PC-3 (cell line): ENCODE results near the gene COMMD10. TPM values are rescaled to one million over a fixed set of nuclear protein-coding genes. Genes with fewer than 3 reads are reported as not detected.

ENCODE experiments used
- ATAC-seq: fragments of 200-7000 bp; cut with Tn5 transposase; 2 replicates; pipeline ENCODE4 v1.9.1; 2020; ENCODE audit warnings: mild to moderate bottlenecking, moderate library complexity
- BruUV-seq: library from RNA; stranded (reverse); fragments of 400-500 nt; replicated peaks from 2 replicates; lab custom pipeline; 2021; lab: Mats Ljungman, UMichigan
- CTCF ChIA-PET: fragments of 300-600 bp; sonication (Branson Sonifier 250); formaldehyde crosslinking; loops from one replicate; lab custom pipeline; 2022; ENCODE audit warnings: antibody characterized with exemption; lab: Charles Lee
- POLR2A ChIA-PET: fragments of 300-600 bp; sonication (Branson Sonifier 250); formaldehyde crosslinking; loops from one replicate; lab custom pipeline; 2022; ENCODE audit warnings: antibody characterized with exemption; ENCODE audit not compliant: unreplicated experiment; lab: Charles Lee
- DNase-seq: peaks from one replicate; pipeline ENCODE4 v3.0.0-alpha.2; 2015
- H2AFZ ChIP-seq: fragments of 300-600 bp; sonication (generic); 2 replicates; pipeline ENCODE4 v1.6.0; 2016; ENCODE audit warnings: antibody characterized with exemption, low read length
- H3F3A ChIP-seq: fragments of 300-600 bp; sonication (generic); one replicate; pipeline ENCODE4 v1.6.0; 2017; ENCODE audit warnings: antibody characterized with exemption, low read length, control low read depth, mild to moderate bottlenecking; ENCODE audit not compliant: unreplicated experiment
- H3K27ac ChIP-seq: fragments of 300-600 bp; sonication (generic); 2 replicates; pipeline ENCODE4 v1.5.1; 2016; ENCODE audit warnings: mild to moderate bottlenecking, low read length
- H3K27me3 ChIP-seq: fragments of 300-600 bp; sonication (generic); 2 replicates; pipeline ENCODE4 v1.6.1; 2016; ENCODE audit warnings: low read length, mixed read lengths
- H3K36me3 ChIP-seq: fragments of 300-600 bp; sonication (generic); 2 replicates; pipeline ENCODE4 v1.6.1; 2016; ENCODE audit warnings: low read depth, mixed run types, low read length, mixed read lengths
- H3K4me1 ChIP-seq: fragments of 300-600 bp; sonication (generic); 2 replicates; pipeline ENCODE4 v1.5.1; 2016; ENCODE audit warnings: low read length; ENCODE audit not compliant: insufficient read depth
- H3K4me2 ChIP-seq: fragments of 300-600 bp; sonication (generic); 2 replicates; pipeline ENCODE4 v1.6.0; 2016; ENCODE audit warnings: low read length
- H3K4me3 ChIP-seq: fragments of 300-600 bp; sonication (generic); 2 replicates; pipeline ENCODE4 v1.5.1; 2016; ENCODE audit warnings: mild to moderate bottlenecking, low read length, mixed read lengths
- H3K79me2 ChIP-seq: fragments of 300-600 bp; sonication (generic); 2 replicates; pipeline ENCODE4 v1.6.1; 2017; ENCODE audit warnings: low read length, mixed read lengths
- H3K9ac ChIP-seq: fragments of 300-600 bp; sonication (generic); 2 replicates; pipeline ENCODE4 v1.6.0; 2016; ENCODE audit warnings: mild to moderate bottlenecking, low read length
- H3K9me2 ChIP-seq: fragments of 300-600 bp; sonication (generic); replicated peaks from 2 replicates; pipeline ENCODE4 v1.6.1; 2016; ENCODE audit warnings: mixed run types, low read length, mixed read lengths
- H3K9me3 ChIP-seq: fragments of 300-600 bp; sonication (generic); 2 replicates; pipeline ENCODE4 v1.6.1; 2016; ENCODE audit warnings: low read length, mixed read lengths
- H4K20me1 ChIP-seq: fragments of 300-600 bp; sonication (generic); 2 replicates; pipeline ENCODE4 v1.6.1; 2016; ENCODE audit warnings: low read length, mixed read lengths
- CTCF ChIP-seq: fragments of 300-600 bp; sonication (generic); conservative IDR thresholded peaks from 2 replicates; pipeline ENCODE4 v1.5.1; 2017; ENCODE audit warnings: antibody characterized with exemption, low read depth, mild to moderate bottlenecking, low read length
- EZH2 ChIP-seq: fragments of 300-600 bp; sonication (generic); IDR thresholded peaks from one replicate; pipeline ENCODE4 v1.6.1; 2017; ENCODE audit warnings: antibody characterized with exemption, mild to moderate bottlenecking, low read length; ENCODE audit not compliant: unreplicated experiment
- EZH2phosphoT487 ChIP-seq: fragments of 300-600 bp; sonication (generic); IDR thresholded peaks from 2 replicates; pipeline ENCODE4 v1.6.1; 2018; ENCODE audit warnings: mild to moderate bottlenecking, antibody characterized with exemption, low read length, borderline replicate concordance
- intact Hi-C: fragments of 100-400 bp; cut with micrococcal nuclease; formaldehyde crosslinking; loops from 2 replicates; pipeline ENCODE4 v1.9.0; 2023
- total RNA-seq: library from RNA; depleted of rRNA; stranded (reverse); fragments of >200 nt; gene quantifications from 2 replicates; pipeline ENCODE4 v1.2.3, GENCODE V29; 2014

COMMD10 gene
- total RNA-seq, 1 experiment from 2014 or later: 17.7 TPM

- TF ChIP-seq EZH2 (no peak), CTCF (no peak), EZH2phosphoT487 (no peak)
- Histone ChIP-seq H3K4me2 (no peak overlapping the region), H3K27ac (no peak overlapping the region), H3K36me3 (no peaks in the 10 kb centered on the region), H3K9me2 (no peaks in the 10 kb centered on the region), H4K20me1 (no peaks in the 10 kb centered on the region), H3K4me1 (no peaks in the 10 kb centered on the region), H3K27me3 (no peaks in the 10 kb centered on the region), H3K4me3 (no peak overlapping the region), H3K9ac (no peak overlapping the region), H2AFZ (no peak overlapping the region), H3K79me2 (no peaks in the 10 kb centered on the region), H3F3A (no peaks in the 10 kb centered on the region), H3K9me3 (no peaks in the 10 kb centered on the region)
- BruUV-seq: no TSS peak
- ChIA-PET POLR2A (no interaction called here), CTCF (no interaction called here)
- intact Hi-C loops: no loop called here
- ATAC-seq (no peak), DNase-seq (peak; percentile 11)
Measured at GRCh38 chr5:116130471-116130870, 45.6 kb downstream of the COMMD10 start.

GRCh38 chr5:116130976-116131375 lies 46.2 kb downstream of the COMMD10 start:
- ChIA-PET CTCF (no interaction called here), POLR2A (interaction anchor here (0.6 kb wide), 1 partner anchor 292 kb away, joined by 3 read pairs; no protein-coding TSS in a partner anchor)
- H3K27me3 ChIP-seq: no peaks in the 10 kb centered on the region
- TF ChIP-seq CTCF (no peak), EZH2phosphoT487 (no peak), EZH2 (no peak)
- ATAC-seq (no peak), DNase-seq (no peak)
- intact Hi-C loops: no loop called here
- H3K4me2 ChIP-seq: no peak overlapping the region
- no peaks in the 10 kb centered on the region for H3K9me3 ChIP-seq
- no peaks in the 10 kb centered on the region for H3K79me2 ChIP-seq
- no peaks in the 10 kb centered on the region for H4K20me1 ChIP-seq
- H3K9ac ChIP-seq: no peak overlapping the region
- no peaks in the 10 kb centered on the region for H3K9me2 ChIP-seq
- no peak overlapping the region for H2AFZ ChIP-seq
- no peak overlapping the region for H3K27ac ChIP-seq
- no peak overlapping the region for H3K4me3 ChIP-seq
- no TSS peak for BruUV-seq
- no peaks in the 10 kb centered on the region for H3F3A ChIP-seq
- no peaks in the 10 kb centered on the region for H3K4me1 ChIP-seq
- no peaks in the 10 kb centered on the region for H3K36me3 ChIP-seq

GRCh38 chr5:116133281-116133680 lies 48.5 kb downstream of the COMMD10 start:
- no peaks in the 10 kb centered on the region for H3K9me3 ChIP-seq
- ChIA-PET POLR2A (no interaction called here), CTCF (no interaction called here)
- TF ChIP-seq EZH2phosphoT487: no peak
- no peak for TF ChIP-seq EZH2
- TF ChIP-seq CTCF: no peak
- DNase-seq (no peak), ATAC-seq (no peak)
- H3K36me3 ChIP-seq: no peaks in the 10 kb centered on the region
- no peak overlapping the region for H3K4me2 ChIP-seq
- H3K4me3 ChIP-seq: no peak overlapping the region
- H3K9me2 ChIP-seq: no peaks in the 10 kb centered on the region
- H3K27me3 ChIP-seq: no peaks in the 10 kb centered on the region
- H3K79me2 ChIP-seq: no peaks in the 10 kb centered on the region
- no peak overlapping the region for H2AFZ ChIP-seq
- H4K20me1 ChIP-seq: no peaks in the 10 kb centered on the region
- no peaks in the 10 kb centered on the region for H3K4me1 ChIP-seq
- no peak overlapping the region for H3K27ac ChIP-seq
- intact Hi-C loops: no loop called here
- H3F3A ChIP-seq: no peaks in the 10 kb centered on the region
- no TSS peak for BruUV-seq
- H3K9ac ChIP-seq: no peak overlapping the region
